Measurements from ENCODE around the gene CCDC88B. TPM values are rescaled to one million over a fixed set of nuclear protein-coding genes. Genes with fewer than 3 reads are reported as not detected.
A peak's percentile ranks its signal among the peaks of the same experiment; 100 is the strongest.

CCDC88B gene
- total RNA-seq, 2 donors from 2014 or later, result 14.2 to 15.2 TPM

GRCh38 chr11:64330888-64331287 lies 9.1 kb upstream of the CCDC88B start:
- H3K4me3 Mint-ChIP-seq, result no peak overlapping the region
- peaks cover 10% of the 10 kb centered on the region for H3K4me1 Mint-ChIP-seq
- 81 to 85% methylated on average over 3 to 11 of the region's 11 CpGs for WGBS, 2 experiments (ENCODE audit: insufficient coverage in 1 of 2, insufficient read length in 1 of 2)
- H3K27me3 ChIP-seq (ENCODE audit: control insufficient read depth, insufficient read depth, low read length, poor library complexity, severe bottlenecking), result no peaks in the 10 kb centered on the region
- H3K36me3 Mint-ChIP-seq (ENCODE audit: low read depth), result no peaks in the 10 kb centered on the region
- DNase-seq, result peak; percentile 36
- no peak overlapping the region for H3K4me3 ChIP-seq (ENCODE audit: low read length)
- TF ChIP-seq, protein P1, sequence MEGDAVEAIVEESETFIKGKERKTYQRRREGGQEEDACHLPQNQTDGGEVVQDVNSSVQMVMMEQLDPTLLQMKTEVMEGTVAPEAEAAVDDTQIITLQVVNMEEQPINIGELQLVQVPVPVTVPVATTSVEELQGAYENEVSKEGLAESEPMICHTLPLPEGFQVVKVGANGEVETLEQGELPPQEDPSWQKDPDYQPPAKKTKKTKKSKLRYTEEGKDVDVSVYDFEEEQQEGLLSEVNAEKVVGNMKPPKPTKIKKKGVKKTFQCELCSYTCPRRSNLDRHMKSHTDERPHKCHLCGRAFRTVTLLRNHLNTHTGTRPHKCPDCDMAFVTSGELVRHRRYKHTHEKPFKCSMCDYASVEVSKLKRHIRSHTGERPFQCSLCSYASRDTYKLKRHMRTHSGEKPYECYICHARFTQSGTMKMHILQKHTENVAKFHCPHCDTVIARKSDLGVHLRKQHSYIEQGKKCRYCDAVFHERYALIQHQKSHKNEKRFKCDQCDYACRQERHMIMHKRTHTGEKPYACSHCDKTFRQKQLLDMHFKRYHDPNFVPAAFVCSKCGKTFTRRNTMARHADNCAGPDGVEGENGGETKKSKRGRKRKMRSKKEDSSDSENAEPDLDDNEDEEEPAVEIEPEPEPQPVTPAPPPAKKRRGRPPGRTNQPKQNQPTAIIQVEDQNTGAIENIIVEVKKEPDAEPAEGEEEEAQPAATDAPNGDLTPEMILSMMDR (conservative IDR thresholded peaks at IDR 0.05), result no peak
- peaks cover 4% of the 10 kb centered on the region for H3K27me3 Mint-ChIP-seq (ENCODE audit: insufficient read depth)
- no peaks in the 10 kb centered on the region for H3K36me3 ChIP-seq (ENCODE audit: control insufficient read depth, insufficient read depth, low read length)
- H3K9me3 Mint-ChIP-seq, result no peaks in the 10 kb centered on the region
- H3K4me1 ChIP-seq (ENCODE audit: control insufficient read depth, insufficient read depth, low read length), result no peaks in the 10 kb centered on the region
- H3K9me3 ChIP-seq (ENCODE audit: control insufficient read depth, low read length), result no peaks in the 10 kb centered on the region
- no peak overlapping the region for H3K9ac ChIP-seq (ENCODE audit: extremely low read depth, low read length, poor library complexity, severe bottlenecking)
- no peak overlapping the region for H3K27ac Mint-ChIP-seq
- H3K27ac ChIP-seq (ENCODE audit: low read depth, low read length), result no peak overlapping the region

DNA sequence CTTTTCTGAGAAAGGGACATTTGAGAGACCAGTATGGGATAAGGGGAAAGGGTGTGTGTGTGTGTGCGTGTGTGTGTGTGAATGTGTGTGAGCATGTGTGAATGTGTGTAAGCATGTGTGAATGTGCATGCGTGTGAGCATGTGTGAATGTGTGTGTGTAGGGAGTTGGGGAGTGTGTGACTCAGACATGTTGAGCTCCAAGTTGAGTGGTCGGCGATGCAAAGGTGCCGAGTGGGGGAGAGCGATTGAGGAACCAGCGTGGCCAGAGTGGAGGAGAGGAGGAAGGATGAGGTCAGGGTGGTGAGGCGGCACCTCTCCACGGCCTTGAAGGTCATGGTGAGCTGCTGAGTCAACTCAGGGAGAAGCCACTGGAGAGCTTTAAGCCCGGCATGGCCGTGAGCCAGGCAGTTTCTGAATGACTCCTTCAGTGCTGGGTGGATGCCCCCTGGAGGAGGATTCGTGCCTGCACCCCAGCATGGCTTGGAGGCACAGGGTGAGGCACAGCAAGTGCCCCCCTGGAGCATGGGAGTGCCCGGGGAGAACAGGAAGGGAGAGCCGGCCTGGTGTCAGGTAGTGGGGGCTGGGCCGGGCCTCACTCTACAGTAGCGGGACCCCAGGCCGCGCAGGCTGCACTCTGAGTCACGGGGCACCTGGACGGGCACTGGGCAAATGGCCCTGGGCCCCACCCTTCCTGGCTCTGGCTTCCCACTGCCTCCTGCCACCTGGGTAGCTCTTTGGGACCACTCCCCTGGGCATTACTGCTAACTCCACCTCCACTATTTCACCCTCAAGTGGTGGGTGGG lies 8.2 kb upstream of the CCDC88B start:
- Mint-ChIP-seq H3K4me1 (peaks cover 10% of the 10 kb centered on the region), H3K27ac (peak overlapping the region; percentile 42), H3K36me3 (ENCODE audit: low read depth) (no peaks in the 10 kb centered on the region), H3K27me3 (ENCODE audit: insufficient read depth) (peaks cover 4% of the 10 kb centered on the region), H3K4me3 (no peak overlapping the region), H3K9me3 (no peaks in the 10 kb centered on the region)
- DNase-seq, result peak; percentile 88
- 86 to 87% methylated on average over 11 to 20 of the region's 20 CpGs for WGBS, 2 experiments (ENCODE audit: insufficient coverage in 1 of 2, insufficient read length in 1 of 2)
- Histone ChIP-seq H3K9me3 (ENCODE audit: control insufficient read depth, low read length) (no peaks in the 10 kb centered on the region), H3K27ac (ENCODE audit: low read depth, low read length) (no peak overlapping the region), H3K36me3 (ENCODE audit: control insufficient read depth, insufficient read depth, low read length) (no peaks in the 10 kb centered on the region), H3K4me3 (ENCODE audit: low read length) (no peak overlapping the region), H3K9ac (ENCODE audit: extremely low read depth, low read length, poor library complexity, severe bottlenecking) (no peak overlapping the region), H3K27me3 (ENCODE audit: control insufficient read depth, insufficient read depth, low read length, poor library complexity, severe bottlenecking) (no peaks in the 10 kb centered on the region), H3K4me1 (ENCODE audit: control insufficient read depth, insufficient read depth, low read length) (no peaks in the 10 kb centered on the region)
- TF ChIP-seq, protein P1 (conservative IDR thresholded peaks at IDR 0.05), result peak; percentile 77

GRCh38 chr11:64333556-64333955 lies 6.4 kb upstream of the CCDC88B start:
- Mint-ChIP-seq H3K4me1 (peaks cover 10% of the 10 kb centered on the region), H3K9me3 (no peaks in the 10 kb centered on the region), H3K36me3 (ENCODE audit: low read depth) (no peaks in the 10 kb centered on the region), H3K27me3 (ENCODE audit: insufficient read depth) (peaks cover 2% of the 10 kb centered on the region), H3K4me3 (no peak overlapping the region), H3K27ac (no peak overlapping the region)
- Histone ChIP-seq H3K9me3 (ENCODE audit: control insufficient read depth, low read length) (no peaks in the 10 kb centered on the region), H3K4me3 (ENCODE audit: low read length) (no peak overlapping the region), H3K9ac (ENCODE audit: extremely low read depth, low read length, poor library complexity, severe bottlenecking) (no peak overlapping the region), H3K27ac (ENCODE audit: low read depth, low read length) (no peak overlapping the region), H3K36me3 (ENCODE audit: control insufficient read depth, insufficient read depth, low read length) (no peaks in the 10 kb centered on the region), H3K4me1 (ENCODE audit: control insufficient read depth, insufficient read depth, low read length) (no peaks in the 10 kb centered on the region), H3K27me3 (ENCODE audit: control insufficient read depth, insufficient read depth, low read length, poor library complexity, severe bottlenecking) (no peaks in the 10 kb centered on the region)
- no peak for DNase-seq
- WGBS, 2 experiments (ENCODE audit: insufficient coverage in 1 of 2, insufficient read length in 1 of 2), result 89 to 97% methylated on average over 7 to 8 of the region's 8 CpGs
- TF ChIP-seq, protein P1 (conservative IDR thresholded peaks at IDR 0.05), result no peak

Data from endodermal cell (in vitro differentiated cells).